VCaP (cell line): Measurements from ENCODE around the gene TNFRSF13B.
"Not testable (repeated sequence)": the region's sequence is repeated elsewhere in the genome, so short reads cannot be mapped to it uniquely, and the experiment has no call there.

Experiments
- H3K27ac ChIP-seq: fragments of 450-650 bp; 2 replicates; pipeline ENCODE4 v1.5.1; 2017
- CTCF ChIP-seq: fragments of 450-650 bp; conservative IDR thresholded peaks from 2 replicates; pipeline ENCODE4 v1.5.1; 2017; ENCODE audit warnings: mild to moderate bottlenecking, moderate library complexity

The TNFRSF13B gene

DNA sequence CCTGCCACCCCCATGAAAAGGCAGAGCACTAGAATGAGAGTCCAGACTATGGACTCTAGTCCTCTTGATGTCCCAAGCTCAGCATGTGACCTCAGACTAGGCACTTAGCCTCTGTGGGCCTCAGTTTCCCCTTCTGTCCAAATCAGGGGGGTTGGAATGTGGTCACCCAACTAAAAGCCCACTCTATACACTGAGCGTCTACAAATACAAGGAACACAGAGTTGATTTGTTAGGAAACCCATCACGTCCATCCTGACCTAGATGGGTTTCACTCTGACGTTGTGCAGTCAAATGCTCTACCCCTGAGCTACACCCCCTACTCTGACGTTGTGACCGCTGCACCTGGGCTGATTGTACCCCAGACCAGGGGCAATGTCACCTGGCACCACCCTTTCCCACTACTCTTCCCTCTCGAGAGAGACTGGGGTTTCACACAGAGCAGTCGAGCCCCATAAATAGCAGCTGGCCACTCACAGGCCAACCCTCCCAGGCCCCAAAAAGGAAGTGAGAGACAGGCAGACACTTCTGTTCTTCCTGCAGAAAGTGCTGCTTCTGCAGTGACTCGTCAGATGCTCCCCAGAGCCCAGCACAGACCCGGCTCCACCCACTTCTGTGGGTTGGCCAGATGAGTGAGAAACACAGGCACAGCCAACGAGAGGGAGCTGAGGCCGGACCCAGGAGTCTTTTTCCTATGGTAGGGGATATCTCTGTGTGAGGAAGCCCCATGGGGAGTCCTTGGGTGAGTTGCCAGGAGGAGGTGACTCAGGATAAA is 16.1 kb upstream of the TNFRSF13B start:
- TF ChIP-seq CTCF = no peak

GRCh38 chr17:16987066-16987829 is 15.3 kb upstream of the TNFRSF13B start:
- no peak for TF ChIP-seq CTCF
- no peak overlapping the region for H3K27ac ChIP-seq

More for the DNA sequence above, 16.1 kb upstream of the TNFRSF13B start:
- H3K27ac ChIP-seq = no peak overlapping the region

- no peak overlapping the region for H3K27ac ChIP-seq
- no peak for TF ChIP-seq CTCF
Measured at GRCh38 chr17:16986391-16986790, 14.5 kb upstream of the TNFRSF13B start.

DNA sequence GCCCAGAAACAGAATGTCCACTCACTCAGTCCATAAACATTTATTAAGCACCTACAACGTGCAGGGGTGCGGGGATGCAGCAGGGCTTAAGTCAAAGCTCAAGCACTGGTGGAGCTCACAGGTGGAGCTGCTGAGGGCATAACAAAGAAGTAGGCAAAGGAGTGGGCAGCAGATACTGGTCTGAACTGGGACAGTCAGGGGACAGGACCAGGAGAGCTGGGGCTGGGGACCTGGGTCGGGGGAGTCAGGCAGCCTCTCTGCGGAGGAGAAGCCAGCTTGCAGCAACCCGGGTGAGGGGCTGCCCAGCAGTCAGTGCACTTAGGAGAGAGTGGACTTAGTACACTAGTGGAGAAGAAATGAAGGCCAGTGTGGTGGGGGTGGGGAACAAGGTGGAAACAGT is 10.0 kb upstream of the TNFRSF13B start:
- H3K27ac ChIP-seq = no peak overlapping the region
- no peak for TF ChIP-seq CTCF

GRCh38 chr17:16980813-16981731 is 9.2 kb upstream of the TNFRSF13B start:
- H3K27ac ChIP-seq = no peak overlapping the region
- no peak for TF ChIP-seq CTCF

DNA sequence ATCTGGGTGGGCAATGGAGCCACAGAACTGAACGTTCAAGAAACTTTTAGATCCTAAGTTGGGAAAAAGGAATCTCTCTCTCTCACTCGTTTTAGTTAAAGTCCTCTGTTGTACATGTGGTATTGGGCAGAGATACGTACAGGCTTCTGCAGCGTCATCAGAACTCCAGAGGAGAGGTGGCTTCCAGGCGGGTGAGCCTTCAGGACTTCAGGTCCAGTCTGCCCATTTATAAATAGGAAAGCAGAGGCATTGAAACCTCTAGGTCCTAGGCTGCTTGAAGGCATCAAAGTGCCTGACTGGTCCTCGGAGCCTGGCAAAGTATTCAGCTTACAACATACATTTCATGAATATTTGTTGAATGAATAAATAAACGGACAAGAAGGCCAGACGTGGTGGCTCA is 8.1 kb upstream of the TNFRSF13B start:
- no peak overlapping the region for H3K27ac ChIP-seq
- no peak for TF ChIP-seq CTCF

DNA sequence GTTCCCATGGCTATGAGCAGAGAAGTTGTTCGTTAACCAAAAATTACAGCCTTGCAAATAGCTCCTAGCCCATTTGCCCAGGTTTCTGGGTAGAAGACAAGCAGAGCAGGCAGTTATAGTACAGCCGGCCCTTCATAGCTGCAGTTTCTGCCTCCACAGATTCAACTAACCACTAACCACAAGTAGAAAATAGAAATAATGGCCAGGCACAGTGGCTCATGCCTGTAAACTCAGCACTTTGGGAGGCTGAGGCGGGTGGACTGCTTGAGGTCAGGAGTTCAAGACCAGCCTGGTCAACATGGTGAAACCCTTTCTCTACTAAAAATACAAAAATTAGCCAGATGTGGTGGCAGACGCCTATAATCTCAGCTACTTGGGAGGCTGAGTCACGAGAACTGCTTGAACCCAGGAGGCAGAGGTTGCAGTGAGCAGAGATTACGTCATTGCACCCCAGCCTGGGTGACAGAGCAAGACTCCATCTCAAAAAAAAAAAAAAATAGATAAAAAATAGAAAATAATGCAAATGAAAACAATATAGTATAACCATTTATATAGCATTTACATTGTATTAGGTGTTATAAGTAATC is 7.4 kb upstream of the TNFRSF13B start:
- not testable (repeated sequence) for H3K27ac ChIP-seq
